Stimulated activated CD4-positive, alpha-beta T cell treated with anti-CD3 and anti-CD28 coated beads, TNF-alpha, amount 100 ng/mL, for 48 hours (primary cell): ENCODE data around the gene SETBP1.

Experiments used
- DNase-seq, 3 donors: peaks; one replicate each; pipeline ENCODE4 v3.0.0-alpha.2; 2020; ENCODE audit warnings: low read depth in 3 of 3

Gene SETBP1

DNA sequence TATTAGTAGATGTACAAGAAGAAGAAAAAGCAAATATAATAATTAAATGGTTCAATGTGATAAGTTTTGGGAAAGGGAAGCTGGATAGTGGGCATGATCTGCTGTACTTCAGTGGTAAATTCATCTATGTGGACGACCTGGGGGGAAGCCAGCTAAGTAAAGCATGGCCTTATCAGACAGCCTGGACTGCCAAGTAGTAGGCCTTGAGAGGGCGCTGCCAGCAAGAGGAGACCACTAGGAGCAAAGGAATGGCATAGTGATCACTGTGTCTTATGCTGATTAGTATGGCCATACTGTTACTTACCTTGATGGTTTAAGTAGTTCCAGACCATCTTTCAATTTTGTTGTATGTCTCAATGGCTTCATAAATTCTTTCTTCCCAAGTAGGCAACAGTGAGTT is 287.6 kb downstream of the SETBP1 start:
- no peak for DNase-seq

- no peak for DNase-seq
Observed at GRCh38 chr18:44969214-44969795, 288.6 kb downstream of the SETBP1 start.

DNA sequence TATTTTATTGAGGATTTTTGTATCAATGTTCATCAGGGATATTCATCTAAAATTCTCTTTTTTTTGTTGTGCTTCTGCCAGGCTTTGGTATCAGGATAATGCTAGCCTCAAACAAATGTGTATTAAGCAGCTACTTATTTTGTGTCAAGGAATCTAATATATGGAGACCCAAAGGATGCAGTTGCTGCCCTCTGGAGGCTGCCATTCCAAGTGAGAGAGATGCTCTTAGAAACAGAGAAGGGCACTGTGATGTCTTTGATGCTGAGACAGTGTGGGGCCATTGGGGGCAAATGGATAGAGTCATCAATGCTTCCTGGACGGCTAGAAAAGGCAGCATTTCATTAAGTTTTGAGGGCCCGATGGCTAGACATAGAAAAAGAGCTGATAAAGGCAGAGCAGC is 292.6 kb downstream of the SETBP1 start:
- no peak for DNase-seq

DNA sequence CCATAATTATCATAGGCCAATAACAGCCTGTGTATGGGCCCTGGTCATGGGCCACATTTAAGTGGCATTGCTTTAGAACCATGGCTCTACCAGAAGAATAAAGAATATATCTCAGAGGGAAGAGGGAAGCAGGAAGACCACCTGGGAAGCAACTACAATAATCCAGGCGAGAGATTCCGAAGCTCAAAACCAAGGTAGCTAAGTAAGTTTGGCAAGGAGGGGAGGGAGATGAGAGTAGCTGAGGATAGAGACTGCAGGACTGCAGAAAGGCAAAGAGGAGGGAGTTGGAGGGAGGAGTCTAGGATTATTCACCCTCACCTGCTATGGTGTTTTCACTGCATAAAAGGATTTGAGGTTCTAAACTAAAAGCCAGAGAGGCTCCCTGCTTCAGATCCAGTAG is 293.5 kb downstream of the SETBP1 start:
- no peak for DNase-seq

GRCh38 chr18:44977856-44978255 is 297.2 kb downstream of the SETBP1 start:
- DNase-seq, result no peak

DNA sequence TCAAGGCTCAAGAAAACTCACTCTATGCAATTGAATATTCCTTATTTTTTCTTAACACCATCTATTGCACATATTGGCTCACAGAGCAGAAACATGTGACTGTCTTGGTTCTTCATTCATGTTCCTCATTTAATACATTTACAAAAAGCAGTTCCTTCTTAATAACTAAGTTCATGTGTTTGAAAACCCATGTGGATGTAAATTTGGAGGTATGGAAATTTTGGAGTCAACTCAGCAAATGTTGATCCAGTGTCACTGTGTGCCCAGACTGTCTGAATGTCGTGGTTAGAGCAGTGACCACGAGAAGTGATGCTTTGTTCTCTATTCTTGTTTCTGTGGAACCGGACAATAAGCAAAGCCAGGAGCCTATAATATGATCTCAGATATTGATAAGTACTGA is 299.1 kb downstream of the SETBP1 start:
- no peak for DNase-seq

DNA sequence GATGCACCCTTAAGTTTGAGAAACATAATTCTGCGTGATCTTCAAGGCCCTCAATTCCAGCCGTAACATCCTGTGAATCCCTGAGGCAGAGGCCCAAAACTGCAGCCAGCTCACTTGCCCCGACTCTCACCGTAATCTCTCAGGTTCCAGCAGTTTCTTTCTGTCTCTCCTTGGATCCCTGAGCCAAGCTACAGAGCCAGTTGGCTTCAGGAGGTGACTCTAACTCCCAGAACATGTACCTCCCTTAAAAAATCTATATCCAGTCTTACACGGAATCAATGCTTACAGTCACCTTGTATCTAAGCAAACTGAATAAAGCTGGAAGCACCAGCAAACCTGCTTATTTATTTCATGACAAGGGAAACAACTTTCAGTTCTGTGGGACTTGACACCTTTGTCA is 300.4 kb downstream of the SETBP1 start:
- DNase-seq, result no peak

GRCh38 chr18:44986933-44987332 is 306.2 kb downstream of the SETBP1 start:
- DNase-seq, result no peak

DNA sequence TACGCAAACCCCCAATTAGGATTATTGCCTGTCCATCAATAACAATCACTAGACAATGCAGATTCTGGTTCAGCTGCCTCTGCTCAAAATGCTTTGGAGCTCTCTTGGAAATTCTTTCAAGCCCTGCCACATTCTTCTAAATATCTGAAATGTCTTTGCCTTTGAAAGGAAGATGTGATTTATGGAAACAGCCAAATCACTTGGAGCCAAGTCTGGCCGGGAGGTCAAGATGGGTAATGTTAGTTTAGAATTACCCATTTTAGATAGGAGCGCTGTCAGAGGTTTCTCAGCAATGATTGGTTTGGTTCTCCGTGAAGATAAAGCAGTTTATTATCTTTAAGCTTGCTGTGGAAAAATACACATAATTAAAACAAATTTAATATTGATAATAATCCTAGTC is 306.7 kb downstream of the SETBP1 start:
- no peak for DNase-seq

DNA sequence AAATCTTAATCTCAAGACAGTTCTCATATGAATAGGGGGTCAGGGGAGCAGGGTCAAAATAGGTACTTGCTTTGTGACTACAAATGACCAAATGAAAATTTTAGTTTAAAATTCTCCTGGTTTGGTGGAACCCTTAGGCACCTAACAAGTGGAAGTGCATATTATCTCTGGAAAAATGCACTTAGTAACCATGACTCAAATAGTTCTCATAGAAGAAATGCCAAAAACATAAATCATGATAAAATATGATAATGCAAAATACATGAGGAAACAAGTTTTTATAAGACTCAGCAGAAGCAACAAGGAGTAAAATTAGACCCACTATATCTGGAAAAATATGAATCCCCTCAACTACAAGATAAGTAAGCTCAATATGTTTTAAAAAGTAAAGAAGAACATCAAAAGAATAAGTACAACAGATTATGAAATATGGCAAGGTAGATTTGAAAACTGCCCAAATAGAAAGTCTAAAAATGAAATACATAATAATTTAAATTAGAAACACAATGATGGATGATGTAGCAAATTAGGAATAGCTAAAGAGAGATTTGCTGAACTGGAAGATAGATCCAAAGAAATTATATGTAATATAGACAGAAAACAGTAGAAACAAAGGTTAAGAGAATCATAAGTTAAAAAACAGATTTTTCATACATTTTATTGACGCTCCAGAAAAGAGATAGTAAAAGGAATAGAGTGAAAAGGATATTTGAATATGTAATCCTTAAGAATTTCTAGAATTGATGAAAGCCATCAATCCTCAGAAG is 308.3 kb downstream of the SETBP1 start:
- DNase-seq, result no peak

- no peak for DNase-seq
Observed at GRCh38 chr18:44996261-44996660, 315.6 kb downstream of the SETBP1 start.

DNA sequence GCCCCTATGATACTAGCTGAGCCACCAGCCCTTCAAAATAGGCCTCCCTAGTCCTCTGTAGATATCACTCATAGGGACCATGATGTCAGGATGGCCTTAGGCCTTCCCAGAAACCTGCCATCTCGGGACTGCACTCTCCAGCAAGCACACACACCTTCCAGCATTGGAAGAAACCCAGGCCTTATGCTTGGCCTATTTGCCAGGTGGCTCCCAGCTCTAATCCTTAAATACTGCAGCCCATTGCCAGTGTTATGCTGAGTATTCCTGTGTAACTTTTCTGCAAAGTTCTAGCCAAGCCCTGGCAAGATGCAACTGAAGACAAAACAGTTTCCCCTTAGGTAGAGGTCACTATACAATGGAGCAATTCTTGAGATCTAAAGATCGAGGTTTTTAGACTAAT is 316.5 kb downstream of the SETBP1 start:
- DNase-seq, result no peak

DNA sequence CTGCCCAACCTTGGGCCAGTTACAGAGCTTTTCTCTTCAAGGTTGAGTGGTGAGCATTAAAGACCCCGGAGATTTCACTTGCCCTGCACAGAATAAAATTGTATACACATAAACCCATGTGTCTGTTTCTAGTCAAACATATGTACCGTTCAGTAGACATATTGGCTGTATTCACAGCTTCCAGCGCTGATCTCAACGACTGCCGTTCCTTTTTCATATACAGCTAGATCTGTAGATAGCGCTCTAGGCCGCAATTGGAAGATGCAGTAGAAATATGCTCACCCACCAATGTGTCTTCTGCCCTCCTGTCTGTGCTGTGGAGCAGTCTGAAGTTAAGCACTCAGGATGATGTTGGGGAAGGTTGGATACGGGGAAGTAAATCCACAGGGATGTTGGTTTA is 317.7 kb downstream of the SETBP1 start:
- DNase-seq, result no peak

GRCh38 chr18:45004546-45005080 is 323.9 kb downstream of the SETBP1 start:
- DNase-seq, result no peak

GRCh38 chr18:45006934-45007333 is 326.2 kb downstream of the SETBP1 start:
- DNase-seq, result no peak

DNA sequence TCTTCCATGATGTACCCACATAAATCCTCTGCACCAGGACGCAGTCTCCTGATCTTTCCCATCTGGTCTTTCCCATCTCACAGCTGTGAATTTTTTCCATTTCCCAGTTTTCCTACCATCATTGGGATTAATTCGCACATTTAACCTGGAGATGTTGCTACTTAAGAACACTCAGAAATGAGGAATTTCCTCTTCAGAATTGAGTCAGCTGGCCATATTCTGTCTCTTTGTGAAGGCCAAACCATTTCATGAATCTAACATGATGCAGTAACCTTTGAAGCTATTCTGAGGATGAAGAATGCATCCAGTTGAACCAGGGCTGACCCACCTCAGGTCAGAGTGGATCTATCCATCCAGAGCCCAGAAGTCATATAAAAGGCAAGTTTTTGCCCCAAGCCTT is 326.8 kb downstream of the SETBP1 start:
- DNase-seq, result no peak

DNA sequence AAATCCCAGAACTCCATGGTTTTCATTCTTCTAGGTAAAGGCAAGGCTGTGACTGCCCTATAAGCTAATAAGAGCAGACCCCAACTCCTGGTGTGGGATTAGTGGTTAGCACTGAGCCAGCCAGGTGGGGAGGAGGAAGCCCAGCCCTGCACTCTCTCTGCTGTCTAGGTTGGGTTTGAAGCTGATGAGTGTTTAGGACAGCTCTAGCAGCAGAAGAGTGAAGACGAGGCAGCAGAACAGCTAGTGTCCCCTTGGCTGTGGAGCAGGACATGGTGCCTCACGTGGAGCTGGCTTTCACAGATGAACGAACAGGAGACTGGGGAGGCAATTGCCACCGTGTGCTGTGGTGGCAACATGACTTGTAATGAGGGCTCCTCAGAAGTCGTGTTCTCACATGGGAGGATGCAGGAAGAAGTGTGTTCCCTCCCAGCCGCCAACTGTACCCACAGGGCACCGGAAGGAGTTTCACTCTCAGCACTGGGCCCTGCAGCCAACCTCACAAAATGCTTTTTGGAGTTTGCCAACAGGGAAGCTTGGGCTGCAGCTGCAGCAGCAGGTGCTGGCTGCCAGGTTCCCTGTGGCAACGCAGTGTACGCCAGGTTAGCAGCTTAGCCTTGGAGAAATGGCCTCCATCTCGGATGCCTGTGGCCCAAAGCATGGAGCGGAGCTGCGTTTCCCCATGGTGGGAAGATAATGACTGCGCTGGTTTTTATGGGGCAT is 328.2 kb downstream of the SETBP1 start:
- no peak for DNase-seq

- no peak for DNase-seq
Observed at GRCh38 chr18:45009756-45010155, 329.1 kb downstream of the SETBP1 start.

DNA sequence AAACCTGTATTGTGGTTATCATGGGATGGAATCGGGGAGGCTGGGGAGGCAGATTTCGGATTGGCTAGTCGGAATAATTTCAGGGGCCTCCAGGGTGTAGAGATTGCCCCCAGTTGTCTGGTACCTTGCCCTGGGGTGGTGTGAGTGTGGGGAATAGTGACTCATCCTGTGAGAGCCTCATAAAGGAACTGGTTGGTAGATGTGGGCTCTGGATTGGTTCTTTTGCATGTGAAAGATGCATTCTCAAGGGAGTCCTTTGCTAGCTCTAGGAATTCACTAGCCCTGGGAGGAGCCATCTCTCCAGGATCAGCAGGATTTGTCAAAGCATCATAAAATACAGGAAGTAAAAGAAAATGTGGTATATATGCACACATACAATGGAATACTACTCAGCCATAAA is 331.6 kb downstream of the SETBP1 start:
- no peak for DNase-seq

GRCh38 chr18:45014047-45014501 is 333.4 kb downstream of the SETBP1 start:
- no peak for DNase-seq

DNA sequence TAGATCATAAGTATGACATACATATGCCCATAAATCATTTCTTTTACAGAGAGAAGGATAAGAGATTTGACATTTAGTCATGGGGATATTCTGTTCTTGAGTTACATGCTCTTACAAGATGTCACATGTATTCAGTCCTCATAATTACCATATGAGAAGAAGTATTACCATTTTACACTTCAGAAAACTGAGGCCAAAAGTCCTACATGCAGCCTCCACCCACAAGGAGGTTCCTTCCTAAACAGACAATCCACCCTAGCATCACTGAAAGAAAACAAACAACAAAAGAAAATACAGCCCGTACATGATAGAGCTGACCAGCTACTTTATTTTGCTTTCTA is 335.1 kb downstream of the SETBP1 start:
- no peak for DNase-seq

- no peak for DNase-seq
Observed at GRCh38 chr18:45019469-45019868, 338.8 kb downstream of the SETBP1 start.

DNA sequence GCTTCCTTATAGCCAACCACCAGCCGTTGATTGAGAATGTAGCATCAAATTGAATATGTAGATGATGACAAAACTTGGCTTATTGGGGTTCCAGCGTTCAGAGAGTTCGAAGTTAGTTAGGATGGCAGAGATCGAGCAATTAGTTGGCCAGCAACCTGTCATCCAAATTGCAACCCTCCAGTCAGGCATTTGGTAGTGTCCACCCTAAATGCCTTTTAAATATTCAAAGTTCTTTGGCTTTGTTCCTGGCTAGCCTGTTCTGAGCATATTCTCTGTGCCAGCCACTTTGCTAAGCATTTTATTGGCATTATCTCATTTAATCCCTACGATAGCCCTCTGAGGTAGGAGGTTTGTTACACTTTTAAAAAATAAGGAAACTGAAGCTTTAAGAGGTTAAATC is 342.8 kb downstream of the SETBP1 start:
- no peak for DNase-seq
